ENCODE results near the gene GALNT16.

- no peak for TF ChIP-seq POLR2AphosphoS5 (IDR thresholded peaks at IDR 0.05; ENCODE audit: low read depth, low read length)
- TF ChIP-seq POLR2A (IDR thresholded peaks at IDR 0.05; ENCODE audit: low read depth, low read length): no peak
- TF ChIP-seq POU2F2 (IDR thresholded peaks at IDR 0.05; ENCODE audit: low read depth, low read length): no peak
- TF ChIP-seq PAX5 (IDR thresholded peaks at IDR 0.05; ENCODE audit: insufficient read depth, low read length, severe bottlenecking): no peak
Observed at GRCh38 chr14:69232388-69232787, 27.6 kb upstream of the GALNT16 start.
